NCI-H2196 treated with DMSO at 0.1 percent for 48 hours (cell line): Measurements from ENCODE around the gene CCL4L2.
"Not testable (repeated sequence)": the region's sequence is repeated elsewhere in the genome, so short reads cannot be mapped to it uniquely, and the experiment has no call there.

Source experiments
- DNase-seq: peaks from one replicate; lab custom pipeline; 2025; ENCODE audit not compliant: unreplicated experiment; lab: John Stamatoyannopoulos, UW

The CCL4L2 gene

GRCh38 chr17:36210439-36211211, at the start of gene CCL4L2:
CCL4L2 (plus strand) TSS chr17:36211063.
- DNase-seq = not testable (repeated sequence)

DNA sequence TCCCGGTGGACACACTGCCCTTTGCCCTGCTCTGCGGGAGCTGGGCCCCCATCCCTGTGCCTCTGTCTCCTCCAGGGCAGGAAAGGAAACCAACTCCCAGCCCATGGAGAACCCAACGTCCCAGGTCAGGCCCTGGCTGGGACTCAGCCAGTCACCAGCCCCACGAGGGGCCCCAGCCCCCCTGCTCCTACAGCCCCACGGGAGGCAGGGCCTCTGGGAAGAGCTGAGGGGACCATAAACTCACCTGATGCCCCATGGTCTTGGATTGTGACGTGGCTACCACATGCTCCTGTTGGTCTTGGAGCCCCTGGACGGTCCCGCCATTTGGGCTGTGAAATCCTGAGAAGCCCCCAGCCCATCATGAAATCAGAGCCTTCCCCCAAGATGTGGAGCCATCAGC, 42.0 kb upstream of the CCL4L2 start:
- DNase-seq = not testable (repeated sequence)

DNA sequence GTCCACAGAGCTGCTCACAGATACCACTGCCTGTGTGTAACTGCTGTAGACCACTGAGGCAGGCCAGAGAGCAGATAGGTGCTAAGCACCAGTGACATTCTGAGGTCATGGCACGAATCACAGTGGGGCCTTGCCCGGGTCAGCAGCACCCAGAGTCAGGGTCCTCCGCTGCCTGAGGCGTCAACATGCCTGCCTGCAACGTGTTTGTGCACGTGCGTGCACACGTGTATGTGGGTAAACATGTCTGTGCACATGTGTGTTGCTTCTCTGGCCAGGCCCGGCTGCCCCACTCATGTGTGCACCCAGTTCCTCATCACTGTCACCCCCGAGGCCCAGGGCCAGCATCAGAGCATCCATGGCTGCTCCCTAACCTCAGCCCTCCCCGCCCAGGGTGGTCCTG, 34.3 kb upstream of the CCL4L2 start, which contains the start of gene TBC1D3B:
Gene TBC1D3B (minus strand): TSS at position 101 of the 400 bp plus-strand sequence. CDS start 1,586 bp downstream, outside the sequence.
- not testable (repeated sequence) for DNase-seq

GRCh38 chr17:36181446-36182175, 29.3 kb upstream of the CCL4L2 start:
- not testable (repeated sequence) for DNase-seq

DNA sequence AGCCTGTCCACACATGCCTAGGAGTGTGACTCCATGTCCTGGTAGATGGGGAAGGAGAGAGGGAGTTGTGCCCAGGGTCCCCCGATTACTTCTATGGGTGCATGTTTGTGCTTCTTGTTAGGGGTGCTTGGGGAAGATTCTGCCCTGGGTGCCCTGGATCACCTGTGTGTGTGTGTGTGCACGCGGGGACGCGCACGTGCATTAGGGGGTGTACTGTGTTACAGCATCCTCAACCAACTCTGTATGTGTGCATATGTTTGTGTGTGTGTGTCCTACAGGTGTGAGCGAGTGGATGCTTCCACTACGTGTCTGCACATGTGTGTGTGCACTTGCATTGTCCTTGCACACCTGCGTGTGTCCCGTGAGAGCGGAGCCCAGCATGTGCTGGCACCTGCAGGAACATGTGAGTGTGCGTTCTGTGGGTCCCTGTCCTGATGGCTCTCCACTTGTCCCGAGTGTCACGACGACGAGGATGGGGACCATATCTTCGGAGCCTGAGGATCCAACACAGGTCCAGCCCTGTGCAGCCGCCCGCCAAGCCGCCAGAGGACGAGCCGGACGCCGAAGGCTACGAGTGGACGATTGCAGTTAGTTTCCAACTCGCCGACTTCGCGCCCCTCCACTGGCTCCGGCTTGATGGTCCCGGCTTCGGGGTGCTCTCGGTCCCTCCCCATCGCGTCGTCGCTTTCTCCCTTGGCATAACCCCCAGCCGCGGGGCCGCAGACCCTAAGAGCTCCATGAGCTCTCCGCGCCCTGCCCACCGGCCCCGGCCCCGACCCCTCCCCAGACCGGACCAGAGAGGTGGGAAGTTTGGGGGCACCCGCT, 28.5 kb upstream of the CCL4L2 start:
- DNase-seq = no peak

DNA sequence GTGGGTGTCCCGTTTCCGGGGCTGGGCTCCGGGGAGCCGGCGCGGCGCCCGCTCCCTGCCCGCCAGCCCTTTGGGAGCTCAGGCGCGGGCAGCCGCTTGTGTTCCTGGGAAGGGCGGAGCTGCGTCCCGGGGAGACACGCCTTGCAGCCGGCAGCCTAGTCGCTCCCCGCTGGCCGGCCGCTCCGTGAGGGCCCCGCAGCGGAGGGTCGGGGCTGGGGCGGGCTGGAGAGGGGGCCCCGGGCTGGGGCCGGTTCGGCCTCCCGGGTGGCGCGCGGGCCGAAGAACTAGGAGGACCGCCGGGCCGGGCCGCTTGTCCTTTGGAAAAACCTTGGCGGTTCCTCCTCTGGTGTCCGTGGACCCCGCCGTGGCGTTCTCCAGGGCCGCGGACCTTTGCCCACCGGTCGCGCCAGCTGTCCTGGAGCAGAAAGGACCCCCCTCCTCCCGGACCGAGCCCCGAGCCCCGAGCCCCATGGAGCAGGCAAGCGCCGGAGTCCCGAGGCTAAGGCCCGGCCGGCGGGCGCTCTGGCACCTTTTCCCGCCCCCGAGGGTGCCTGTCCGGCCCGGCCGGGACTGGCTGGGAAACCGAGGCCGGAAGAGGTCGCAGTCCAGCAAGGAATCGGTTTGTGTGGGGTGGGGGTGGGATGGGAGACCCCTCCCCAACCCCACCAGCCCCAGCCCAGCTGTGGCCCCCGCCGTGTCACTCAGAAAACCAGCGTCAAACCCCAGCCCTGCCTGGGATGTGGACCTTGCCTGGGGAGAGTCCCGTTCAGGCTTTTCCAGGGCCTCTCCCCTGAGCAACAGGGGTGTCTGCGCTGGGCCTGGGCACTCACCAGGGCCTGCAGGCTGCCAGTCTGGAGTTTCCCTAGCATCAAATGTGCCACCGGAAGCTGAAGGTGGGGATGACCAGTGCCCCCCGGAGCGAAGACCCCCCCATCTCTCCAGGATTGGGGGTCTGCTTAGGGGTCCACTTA, 27.6 kb upstream of the CCL4L2 start:
- no peak for DNase-seq

DNA sequence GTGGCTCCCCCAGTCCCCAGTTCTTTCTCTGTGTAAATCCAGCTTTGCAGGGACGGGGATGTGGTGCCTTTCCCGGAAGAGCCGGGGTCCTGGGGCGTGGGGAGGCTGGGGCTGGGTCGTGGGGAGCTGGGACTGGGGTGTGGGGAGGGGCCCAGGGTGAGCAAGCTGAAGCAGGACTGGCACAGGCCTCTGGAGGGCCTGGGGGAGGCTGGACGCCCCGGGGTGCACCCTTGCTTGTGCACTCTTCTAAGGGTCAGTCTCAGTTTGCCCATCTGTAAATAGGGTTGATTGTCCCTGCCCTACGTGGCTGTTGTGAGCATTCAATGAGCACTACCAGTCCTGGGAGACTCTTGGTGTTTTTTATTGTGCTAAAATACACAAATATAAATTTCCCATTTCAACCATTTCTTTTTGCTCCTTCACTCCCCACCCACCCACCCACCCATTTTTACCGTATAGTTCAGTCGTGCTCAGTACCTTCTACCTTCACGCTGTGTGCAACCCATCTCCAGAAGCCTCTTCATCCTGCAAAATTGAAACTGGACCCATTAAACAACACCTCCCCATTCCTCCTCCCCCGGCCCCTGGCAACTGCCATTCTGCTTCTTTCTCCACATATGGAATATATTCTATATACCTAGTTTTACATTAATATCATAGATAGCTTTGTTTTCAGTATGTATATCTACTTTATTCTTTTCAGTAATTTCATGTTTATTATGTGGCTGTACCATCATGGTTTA, 26.7 kb upstream of the CCL4L2 start:
- DNase-seq = no peak

GRCh38 chr17:36185416-36185815, 25.4 kb upstream of the CCL4L2 start:
- DNase-seq = no peak

- not testable (repeated sequence) for DNase-seq
These were observed 23.8 kb upstream of the CCL4L2 start for GRCh38 chr17:36186810-36187763.

- not testable (repeated sequence) for DNase-seq
These were observed 22.8 kb upstream of the CCL4L2 start for GRCh38 chr17:36187943-36188665.

GRCh38 chr17:36188891-36189306, 22.0 kb upstream of the CCL4L2 start:
- no peak for DNase-seq

GRCh38 chr17:36189993-36190392, 20.9 kb upstream of the CCL4L2 start:
- not testable (repeated sequence) for DNase-seq

DNA sequence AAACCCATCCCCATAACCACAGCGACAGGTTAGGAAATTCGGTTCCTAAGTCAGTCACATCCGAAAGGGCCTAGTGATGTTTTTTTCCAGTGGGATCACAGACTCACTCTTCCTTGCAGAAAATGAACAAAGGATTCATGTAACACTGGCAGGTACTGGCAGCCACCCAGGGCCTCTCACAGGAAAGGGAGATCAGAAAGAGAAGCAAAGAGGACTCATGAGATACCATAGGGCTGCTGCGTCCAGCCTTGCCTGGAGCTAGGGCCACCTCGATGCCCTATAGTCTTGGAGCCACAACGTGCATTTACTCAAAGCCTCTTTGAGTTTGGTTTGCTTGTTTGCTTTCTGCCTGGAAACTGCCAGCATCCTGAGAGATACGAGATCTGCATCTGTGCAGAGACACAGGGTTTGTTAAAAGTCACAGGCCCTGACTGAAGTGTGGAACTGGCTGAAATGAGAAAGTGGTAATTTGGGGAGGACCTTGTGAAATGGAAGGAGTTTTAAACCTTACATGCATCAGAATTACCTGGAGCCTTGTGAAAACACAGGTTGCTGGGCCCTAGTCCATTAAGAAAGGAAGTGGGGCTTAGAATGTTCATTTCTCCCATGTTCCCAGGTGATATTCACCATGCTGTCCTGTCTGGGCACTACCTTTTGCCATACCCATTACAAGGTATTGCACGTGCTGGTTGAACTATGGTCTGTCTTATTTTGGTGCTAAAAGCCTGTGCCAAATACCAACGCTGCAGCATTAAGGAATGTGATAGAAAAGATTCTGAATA, 20.1 kb upstream of the CCL4L2 start:
- DNase-seq = not testable (repeated sequence)

DNA sequence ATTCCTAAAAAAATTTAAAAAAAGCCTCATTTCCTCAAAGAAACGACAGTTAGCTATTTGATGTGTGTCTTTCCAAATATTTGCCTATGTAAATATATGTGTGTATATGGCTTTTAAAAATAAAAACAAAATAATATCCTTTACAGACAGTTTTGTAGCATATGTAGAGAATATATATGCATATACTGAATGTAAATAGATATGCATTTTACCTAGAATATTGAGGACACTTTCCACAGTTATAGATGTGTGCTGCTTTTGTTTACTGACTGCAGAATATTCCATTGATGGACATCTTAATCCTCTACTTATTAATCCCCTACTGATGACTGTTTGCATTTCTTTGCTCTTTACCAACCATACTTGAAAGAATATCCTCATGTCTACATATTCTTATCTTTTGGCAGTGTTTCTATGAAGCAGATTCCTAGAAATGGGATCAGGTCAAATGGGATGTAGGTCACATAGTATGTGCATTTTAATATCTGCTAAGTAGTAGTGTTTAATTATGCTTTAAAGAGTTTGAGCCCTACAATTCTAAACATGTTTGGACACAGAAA, 17.6 kb upstream of the CCL4L2 start:
- no peak for DNase-seq

DNA sequence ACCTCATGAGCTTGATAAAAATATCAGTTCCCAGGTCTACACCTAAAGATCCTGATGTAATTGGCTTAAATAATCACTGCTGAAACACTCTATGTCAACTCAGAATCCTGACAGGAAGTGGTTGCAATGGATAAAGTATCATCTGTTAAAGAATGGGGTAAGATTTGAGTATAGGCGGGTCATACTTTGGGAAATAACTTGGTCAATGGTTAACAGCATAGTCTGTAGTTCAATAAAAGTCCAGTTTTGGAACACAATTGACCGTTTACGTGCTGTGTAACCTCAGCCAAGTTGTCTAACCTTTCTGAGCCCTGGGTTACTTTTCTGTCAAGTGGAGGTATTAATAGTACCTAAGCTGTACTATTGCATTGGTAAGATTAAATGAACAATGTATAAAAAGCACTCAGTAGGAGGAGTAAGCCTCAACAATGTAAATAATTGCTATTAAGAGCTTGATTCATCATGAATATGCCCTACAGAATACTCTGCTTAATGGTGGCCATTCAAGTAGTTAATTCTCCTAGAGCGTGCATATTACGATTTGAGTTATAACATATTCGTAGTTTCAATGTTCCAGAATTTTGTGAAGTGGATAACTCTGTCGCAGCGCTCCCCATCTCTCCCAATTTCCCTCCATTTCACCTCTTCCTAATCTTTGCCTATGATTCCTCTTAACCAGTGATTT, 16.6 kb upstream of the CCL4L2 start:
- not testable (repeated sequence) for DNase-seq
